ENCODE measurements around the gene LRP1B. TPM values are rescaled to one million over a fixed set of nuclear protein-coding genes. Genes with fewer than 3 reads are reported as not detected.

The LRP1B gene
- total RNA-seq, 2 donors from 2014 or later = 0.79 to 1.8 TPM

- WGBS, 2 experiments (ENCODE audit: insufficient coverage in 1 of 2, insufficient read length in 1 of 2) = 96% methylated on average over 3 of the region's 3 CpGs; no CpG with 5 or more reads in 1 of the 2 experiments
- H3K27ac Mint-ChIP-seq = no peak overlapping the region
- Histone ChIP-seq H3K9ac (ENCODE audit: extremely low read depth, low read length, poor library complexity, severe bottlenecking) (no peak overlapping the region), H3K27ac (ENCODE audit: low read depth, low read length) (no peak overlapping the region), H3K36me3 (ENCODE audit: control insufficient read depth, insufficient read depth, low read length) (no peaks in the 10 kb centered on the region), H3K9me3 (ENCODE audit: control insufficient read depth, low read length) (peaks cover 19% of the 10 kb centered on the region), H3K27me3 (ENCODE audit: control insufficient read depth, insufficient read depth, low read length, poor library complexity, severe bottlenecking) (no peaks in the 10 kb centered on the region), H3K4me3 (ENCODE audit: low read length) (no peak overlapping the region), H3K4me1 (ENCODE audit: control insufficient read depth, insufficient read depth, low read length) (no peaks in the 10 kb centered on the region)
- no peak for TF ChIP-seq CTCF (conservative IDR thresholded peaks at IDR 0.05)
- H3K4me3 Mint-ChIP-seq = no peak overlapping the region
- peaks cover 6% of the 10 kb centered on the region for H3K9me3 Mint-ChIP-seq
- no peaks in the 10 kb centered on the region for H3K4me1 Mint-ChIP-seq
- H3K27me3 Mint-ChIP-seq (ENCODE audit: insufficient read depth) = no peaks in the 10 kb centered on the region
- DNase-seq = no peak
- H3K36me3 Mint-ChIP-seq (ENCODE audit: low read depth) = no peaks in the 10 kb centered on the region
These were observed 1265.0 kb downstream of the LRP1B start for GRCh38 chr2:140865837-140866236.

- TF ChIP-seq CTCF (conservative IDR thresholded peaks at IDR 0.05) = peak; percentile 82
- H3K27me3 Mint-ChIP-seq (ENCODE audit: insufficient read depth) = no peaks in the 10 kb centered on the region
- peaks cover 8% of the 10 kb centered on the region for H3K9me3 ChIP-seq (ENCODE audit: control insufficient read depth, low read length)
- no peaks in the 10 kb centered on the region for H3K4me1 Mint-ChIP-seq
- no peaks in the 10 kb centered on the region for H3K36me3 Mint-ChIP-seq (ENCODE audit: low read depth)
- 0 to 67% methylated on average over 1 to 2 of the region's 2 CpGs for WGBS, 2 experiments (ENCODE audit: insufficient coverage in 1 of 2, insufficient read length in 1 of 2)
- no peak overlapping the region for H3K4me3 Mint-ChIP-seq
- H3K27me3 ChIP-seq (ENCODE audit: control insufficient read depth, insufficient read depth, low read length, poor library complexity, severe bottlenecking) = no peaks in the 10 kb centered on the region
- no peak overlapping the region for H3K4me3 ChIP-seq (ENCODE audit: low read length)
- no peaks in the 10 kb centered on the region for H3K4me1 ChIP-seq (ENCODE audit: control insufficient read depth, insufficient read depth, low read length)
- H3K27ac ChIP-seq (ENCODE audit: low read depth, low read length) = no peak overlapping the region
- H3K9ac ChIP-seq (ENCODE audit: extremely low read depth, low read length, poor library complexity, severe bottlenecking) = no peak overlapping the region
- no peaks in the 10 kb centered on the region for H3K36me3 ChIP-seq (ENCODE audit: control insufficient read depth, insufficient read depth, low read length)
- H3K9me3 Mint-ChIP-seq = peaks cover 2% of the 10 kb centered on the region
- no peak overlapping the region for H3K27ac Mint-ChIP-seq
- no peak for DNase-seq
These were observed 1267.1 kb downstream of the LRP1B start for GRCh38 chr2:140863713-140864112.

- H3K4me1 ChIP-seq (ENCODE audit: control insufficient read depth, insufficient read depth, low read length) = no peaks in the 10 kb centered on the region
- H3K27me3 Mint-ChIP-seq (ENCODE audit: insufficient read depth) = no peaks in the 10 kb centered on the region
- no peak overlapping the region for H3K4me3 ChIP-seq (ENCODE audit: low read length)
- no peaks in the 10 kb centered on the region for H3K36me3 ChIP-seq (ENCODE audit: control insufficient read depth, insufficient read depth, low read length)
- H3K27ac Mint-ChIP-seq = no peak overlapping the region
- peaks cover 5% of the 10 kb centered on the region for H3K9me3 ChIP-seq (ENCODE audit: control insufficient read depth, low read length)
- no peak overlapping the region for H3K27ac ChIP-seq (ENCODE audit: low read depth, low read length)
- WGBS, 2 experiments (ENCODE audit: insufficient coverage in 1 of 2, insufficient read length in 1 of 2) = 81 to 83% methylated on average over 2 of the region's 2 CpGs
- peaks cover 6% of the 10 kb centered on the region for H3K9me3 Mint-ChIP-seq
- no peak for DNase-seq
- no peak overlapping the region for H3K4me3 Mint-ChIP-seq
- TF ChIP-seq CTCF (conservative IDR thresholded peaks at IDR 0.05) = no peak
- H3K9ac ChIP-seq (ENCODE audit: extremely low read depth, low read length, poor library complexity, severe bottlenecking) = no peak overlapping the region
- no peaks in the 10 kb centered on the region for H3K36me3 Mint-ChIP-seq (ENCODE audit: low read depth)
- no peaks in the 10 kb centered on the region for H3K4me1 Mint-ChIP-seq
- H3K27me3 ChIP-seq (ENCODE audit: control insufficient read depth, insufficient read depth, low read length, poor library complexity, severe bottlenecking) = no peaks in the 10 kb centered on the region
These were observed 1268.6 kb downstream of the LRP1B start for GRCh38 chr2:140862181-140862580.
